Peyer's patch (tissue), 4 donors: Measurements from ENCODE around the gene HEXIM2.

Source experiments
- POLR2A ChIP-seq, 2 donors: fragments of 450-650 bp; IDR thresholded peaks; one replicate each; pipeline ENCODE4 v1.5.1; 2017; ENCODE audit warnings: antibody characterized with exemption in 2 of 2, mild to moderate bottlenecking in 2 of 2, moderate library complexity in 2 of 2
- TF ChIP-seq, protein P1 (sequence below), 6 experiments: fragments of 450-650 bp in 4 of 6; fragments of 200-600 bp in 2 of 6; sonication (generic) in 1 of 6; IDR thresholded peaks; one replicate each; pipeline ENCODE4 v1.5.1; 2017 to 2019; ENCODE audit warnings: antibody characterized with exemption in 6 of 6, mild to moderate bottlenecking in 3 of 6, moderate library complexity in 1 of 6

- TF ChIP-seq, protein P1, sequence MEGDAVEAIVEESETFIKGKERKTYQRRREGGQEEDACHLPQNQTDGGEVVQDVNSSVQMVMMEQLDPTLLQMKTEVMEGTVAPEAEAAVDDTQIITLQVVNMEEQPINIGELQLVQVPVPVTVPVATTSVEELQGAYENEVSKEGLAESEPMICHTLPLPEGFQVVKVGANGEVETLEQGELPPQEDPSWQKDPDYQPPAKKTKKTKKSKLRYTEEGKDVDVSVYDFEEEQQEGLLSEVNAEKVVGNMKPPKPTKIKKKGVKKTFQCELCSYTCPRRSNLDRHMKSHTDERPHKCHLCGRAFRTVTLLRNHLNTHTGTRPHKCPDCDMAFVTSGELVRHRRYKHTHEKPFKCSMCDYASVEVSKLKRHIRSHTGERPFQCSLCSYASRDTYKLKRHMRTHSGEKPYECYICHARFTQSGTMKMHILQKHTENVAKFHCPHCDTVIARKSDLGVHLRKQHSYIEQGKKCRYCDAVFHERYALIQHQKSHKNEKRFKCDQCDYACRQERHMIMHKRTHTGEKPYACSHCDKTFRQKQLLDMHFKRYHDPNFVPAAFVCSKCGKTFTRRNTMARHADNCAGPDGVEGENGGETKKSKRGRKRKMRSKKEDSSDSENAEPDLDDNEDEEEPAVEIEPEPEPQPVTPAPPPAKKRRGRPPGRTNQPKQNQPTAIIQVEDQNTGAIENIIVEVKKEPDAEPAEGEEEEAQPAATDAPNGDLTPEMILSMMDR (IDR thresholded peaks at IDR 0.05): no peak
- no peak for TF ChIP-seq POLR2A (IDR thresholded peaks at IDR 0.05)
Observed at GRCh38 chr17:45143094-45143670, 18.5 kb upstream of the HEXIM2 start.
